DOHH2 (cell line): ENCODE measurements around the gene TMPRSS4.

ENCODE experiments used
- CTCF ChIP-seq: fragments of 200-600 bp; sonication (generic); IDR thresholded peaks from one replicate; pipeline ENCODE4 v1.5.1; 2014; ENCODE audit warnings: antibody characterized with exemption, mild to moderate bottlenecking, low read depth, low read length; ENCODE audit not compliant: poor library complexity, severe bottlenecking
- EZH2phosphoT487 ChIP-seq: fragments of 200-600 bp; sonication (generic); IDR thresholded peaks from 2 replicates; pipeline ENCODE4 v1.6.1; 2017; ENCODE audit warnings: borderline replicate concordance, mild to moderate bottlenecking, antibody characterized with exemption, low read length, moderate library complexity, mixed read lengths

GRCh38 chr11:118164885-118165284 lies 88.0 kb downstream of the TMPRSS4 start:
- TF ChIP-seq CTCF: no peak
- no peak for TF ChIP-seq EZH2phosphoT487
